ENCODE results near the gene PSMB5.
A peak's percentile ranks its signal among the peaks of the same experiment; 100 is the strongest.

DNA sequence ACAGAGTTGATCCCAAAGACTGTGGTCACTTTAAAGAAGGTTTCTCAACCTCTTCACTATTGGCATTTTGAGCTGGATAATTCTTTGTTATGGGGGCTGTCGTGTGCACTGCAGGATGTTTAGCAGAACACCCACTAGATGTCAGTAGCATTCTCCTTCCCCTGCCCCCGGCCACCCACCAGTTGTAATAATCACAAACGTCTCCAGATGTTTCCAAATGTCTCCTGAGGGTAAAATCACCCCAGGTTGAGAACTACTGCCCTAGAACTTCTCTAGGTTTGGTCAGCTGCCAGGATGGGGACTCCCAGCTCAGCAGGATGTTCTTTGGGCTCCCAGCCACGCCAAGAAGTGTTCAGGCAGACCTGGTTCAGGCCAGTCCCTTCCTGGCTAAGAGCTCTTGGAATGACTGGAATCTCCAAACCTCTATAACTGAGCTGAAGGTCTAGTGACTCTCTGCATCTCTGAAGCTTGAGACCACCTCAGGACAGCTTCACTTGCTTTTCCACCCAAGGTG is 39.9 kb downstream of the PSMB5 start:
- TF ChIP-seq EZH2 (IDR thresholded peaks at IDR 0.05; ENCODE audit: borderline replicate concordance, low read depth, low read length, severe bottlenecking) = no peak
- TF ChIP-seq, protein P1, sequence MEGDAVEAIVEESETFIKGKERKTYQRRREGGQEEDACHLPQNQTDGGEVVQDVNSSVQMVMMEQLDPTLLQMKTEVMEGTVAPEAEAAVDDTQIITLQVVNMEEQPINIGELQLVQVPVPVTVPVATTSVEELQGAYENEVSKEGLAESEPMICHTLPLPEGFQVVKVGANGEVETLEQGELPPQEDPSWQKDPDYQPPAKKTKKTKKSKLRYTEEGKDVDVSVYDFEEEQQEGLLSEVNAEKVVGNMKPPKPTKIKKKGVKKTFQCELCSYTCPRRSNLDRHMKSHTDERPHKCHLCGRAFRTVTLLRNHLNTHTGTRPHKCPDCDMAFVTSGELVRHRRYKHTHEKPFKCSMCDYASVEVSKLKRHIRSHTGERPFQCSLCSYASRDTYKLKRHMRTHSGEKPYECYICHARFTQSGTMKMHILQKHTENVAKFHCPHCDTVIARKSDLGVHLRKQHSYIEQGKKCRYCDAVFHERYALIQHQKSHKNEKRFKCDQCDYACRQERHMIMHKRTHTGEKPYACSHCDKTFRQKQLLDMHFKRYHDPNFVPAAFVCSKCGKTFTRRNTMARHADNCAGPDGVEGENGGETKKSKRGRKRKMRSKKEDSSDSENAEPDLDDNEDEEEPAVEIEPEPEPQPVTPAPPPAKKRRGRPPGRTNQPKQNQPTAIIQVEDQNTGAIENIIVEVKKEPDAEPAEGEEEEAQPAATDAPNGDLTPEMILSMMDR (IDR thresholded peaks at IDR 0.05; ENCODE audit: borderline replicate concordance, extremely low read depth, low read length, poor library complexity, severe bottlenecking) = peak; percentile 76

Data from DND-41 (cell line).